Activated B cell treated with CpG ODN at 0.5 μM for 24 hours (primary cell): ENCODE data around the gene MARCHF11. TPM values are rescaled to one million over a fixed set of nuclear protein-coding genes. Genes with fewer than 3 reads are reported as not detected.

Source experiments
- ATAC-seq: fragments of 200-7000 bp; cut with Tn5 transposase; one replicate; pipeline ENCODE4 v1.10.0; 2021; ENCODE audit warnings: low read depth, mild to moderate bottlenecking, moderate library complexity
- CTCF ChIA-PET: fragments of 350-600 bp; sonication (Branson Sonifier 250); formaldehyde crosslinking; loops from one replicate; lab custom pipeline; 2021; ENCODE audit warnings: antibody characterized with exemption; lab: Charles Lee
- POLR2A ChIA-PET: fragments of 350-600 bp; sonication (Branson Sonifier 250); formaldehyde crosslinking; loops from one replicate; lab custom pipeline; 2021; ENCODE audit warnings: antibody characterized with exemption; lab: Charles Lee
- DNase-seq: peaks from one replicate; pipeline ENCODE4 v3.0.0; 2022
- H3K27ac Mint-ChIP-seq: one replicate; pipeline ENCODE4 v1.8.0; 2020; ENCODE audit warnings: mixed read lengths
- H3K27me3 Mint-ChIP-seq: one replicate; pipeline ENCODE4 v1.8.0; 2021; ENCODE audit warnings: mixed read lengths
- H3K36me3 Mint-ChIP-seq: one replicate; pipeline ENCODE4 v1.8.0; 2021; ENCODE audit warnings: low read depth, mixed read lengths
- H3K4me1 Mint-ChIP-seq: one replicate; pipeline ENCODE4 v1.8.0; 2021; ENCODE audit warnings: mixed read lengths
- H3K4me3 Mint-ChIP-seq: one replicate; pipeline ENCODE4 v1.8.0; 2020; ENCODE audit warnings: mild to moderate bottlenecking, mixed read lengths
- H3K9me3 Mint-ChIP-seq: one replicate; pipeline ENCODE4 v1.8.0; 2020; ENCODE audit warnings: mixed read lengths
- CTCF ChIP-seq: fragments of 200-600 bp; IDR thresholded peaks from one replicate; pipeline ENCODE4 v1.8.0; 2022; ENCODE audit warnings: antibody characterized with exemption, mild to moderate bottlenecking
- intact Hi-C: fragments of 100-400 bp; cut with micrococcal nuclease; formaldehyde crosslinking; loops from one replicate; pipeline ENCODE4 v1.15.1; 2024
- total RNA-seq: library from RNA; stranded (reverse); gene quantifications from 2 replicates; pipeline ENCODE4 v1.2.3, GENCODE V29; 2022

The MARCHF11 gene
- total RNA-seq, 1 donor from 2014 or later: not detected

DNA sequence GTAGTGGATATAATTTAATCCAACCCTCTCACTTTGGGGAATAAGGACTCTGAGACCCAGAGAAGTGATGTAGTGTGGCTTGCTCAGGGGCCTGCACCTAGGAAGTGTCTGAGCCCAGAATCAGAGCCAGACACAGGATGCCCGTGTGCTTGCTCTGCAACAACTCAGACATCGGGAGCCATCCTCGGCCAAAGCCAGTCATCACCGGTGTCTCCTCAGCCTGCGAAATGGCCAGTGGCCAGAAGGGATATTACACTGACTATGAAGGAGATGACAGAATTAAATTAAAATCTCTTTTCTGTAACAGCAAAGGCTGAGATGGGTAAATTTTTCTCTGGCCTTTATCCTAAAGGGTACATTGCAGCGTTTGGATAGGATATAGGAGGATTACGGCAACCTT lies 102.9 kb downstream of the MARCHF11 start:
- TF ChIP-seq CTCF: no peak
- Mint-ChIP-seq H3K9me3 (peaks cover 2% of the 10 kb centered on the region), H3K36me3 (no peaks in the 10 kb centered on the region), H3K4me3 (no peak overlapping the region), H3K27me3 (no peaks in the 10 kb centered on the region), H3K4me1 (no peaks in the 10 kb centered on the region), H3K27ac (no peak overlapping the region)
- no peak for DNase-seq
- POLR2A ChIA-PET: no interaction called here
- ATAC-seq: no peak
- intact Hi-C loops: no loop called here
- CTCF ChIA-PET: no interaction called here

DNA sequence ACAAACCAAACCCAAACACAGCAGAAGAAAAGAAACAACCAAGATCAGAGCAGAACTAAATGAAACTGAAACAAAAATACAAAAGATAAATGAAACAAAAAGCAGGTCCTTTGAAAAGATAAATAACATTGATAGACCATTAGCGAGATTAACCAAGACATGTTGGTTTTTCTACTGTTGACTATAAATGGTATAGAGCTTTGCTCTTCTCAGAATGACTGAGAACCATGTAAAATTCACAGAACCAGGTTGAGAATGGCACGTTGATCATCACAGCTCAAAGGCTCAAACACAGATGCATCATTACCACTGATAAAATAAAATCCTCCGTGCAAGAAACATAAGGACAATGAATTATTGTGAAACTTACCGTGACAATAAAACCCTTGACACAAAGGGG lies 105.2 kb downstream of the MARCHF11 start:
- POLR2A ChIA-PET: no interaction called here

DNA sequence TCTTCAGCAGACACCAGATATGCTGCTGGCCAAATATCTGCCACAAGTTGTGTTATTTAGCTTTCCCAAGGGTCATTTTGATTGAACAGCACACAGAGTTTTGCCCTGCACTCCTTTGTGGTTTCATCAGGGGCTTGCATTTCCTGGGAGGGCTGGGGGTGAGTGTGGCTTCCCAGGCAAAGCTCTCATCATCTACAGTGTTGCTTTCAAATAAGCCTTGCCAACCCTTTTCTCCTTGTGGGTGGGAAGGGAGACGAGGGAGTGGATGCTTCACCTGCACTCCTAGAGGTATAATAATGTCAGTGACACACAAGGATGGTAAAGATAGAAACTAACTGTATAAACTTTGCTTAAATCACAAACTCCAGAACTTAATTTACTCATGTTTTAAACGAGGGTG lies 107.0 kb downstream of the MARCHF11 start:
- POLR2A ChIA-PET: no interaction called here
- DNase-seq (no peak), ATAC-seq (no peak)
- H3K27ac Mint-ChIP-seq: no peak overlapping the region
- H3K4me3 Mint-ChIP-seq: no peak overlapping the region
- H3K27me3 Mint-ChIP-seq: no peaks in the 10 kb centered on the region
- H3K9me3 Mint-ChIP-seq: peaks cover 2% of the 10 kb centered on the region
- no peak for TF ChIP-seq CTCF
- no peaks in the 10 kb centered on the region for H3K36me3 Mint-ChIP-seq
- intact Hi-C loops: no loop called here
- CTCF ChIA-PET: no interaction called here
- no peaks in the 10 kb centered on the region for H3K4me1 Mint-ChIP-seq

More for the DNA sequence above, 105.2 kb downstream of the MARCHF11 start:
- Mint-ChIP-seq H3K4me3 (no peak overlapping the region), H3K4me1 (no peaks in the 10 kb centered on the region), H3K27ac (no peak overlapping the region), H3K36me3 (no peaks in the 10 kb centered on the region), H3K9me3 (peaks cover 2% of the 10 kb centered on the region), H3K27me3 (no peaks in the 10 kb centered on the region)
- intact Hi-C loops: no loop called here
- CTCF ChIA-PET: no interaction called here
- ATAC-seq: no peak
- no peak for TF ChIP-seq CTCF
- no peak for DNase-seq

- TF ChIP-seq CTCF: no peak
- Mint-ChIP-seq H3K4me1 (no peaks in the 10 kb centered on the region), H3K27ac (no peak overlapping the region), H3K36me3 (no peaks in the 10 kb centered on the region), H3K9me3 (no peaks in the 10 kb centered on the region), H3K27me3 (no peaks in the 10 kb centered on the region), H3K4me3 (no peak overlapping the region)
- ChIA-PET POLR2A (no interaction called here), CTCF (no interaction called here)
- intact Hi-C loops: no loop called here
- DNase-seq (no peak), ATAC-seq (peak; percentile 21)
Observed at GRCh38 chr5:16067415-16067814, 112.2 kb downstream of the MARCHF11 start.

GRCh38 chr5:16066810-16067209 lies 112.8 kb downstream of the MARCHF11 start:
- intact Hi-C loops: no loop called here
- Mint-ChIP-seq H3K4me1 (no peaks in the 10 kb centered on the region), H3K27ac (no peak overlapping the region), H3K4me3 (no peak overlapping the region), H3K27me3 (no peaks in the 10 kb centered on the region), H3K9me3 (no peaks in the 10 kb centered on the region), H3K36me3 (no peaks in the 10 kb centered on the region)
- DNase-seq (no peak), ATAC-seq (no peak)
- no peak for TF ChIP-seq CTCF
- ChIA-PET POLR2A (no interaction called here), CTCF (no interaction called here)
